UCSD-AML1 (cell line): Measurements from ENCODE around the gene PSMD4.

Source experiments
- DNase-seq: peaks from one replicate; lab custom pipeline; 2025; ENCODE audit not compliant: unreplicated experiment; lab: John Stamatoyannopoulos, UW

Gene PSMD4

DNA sequence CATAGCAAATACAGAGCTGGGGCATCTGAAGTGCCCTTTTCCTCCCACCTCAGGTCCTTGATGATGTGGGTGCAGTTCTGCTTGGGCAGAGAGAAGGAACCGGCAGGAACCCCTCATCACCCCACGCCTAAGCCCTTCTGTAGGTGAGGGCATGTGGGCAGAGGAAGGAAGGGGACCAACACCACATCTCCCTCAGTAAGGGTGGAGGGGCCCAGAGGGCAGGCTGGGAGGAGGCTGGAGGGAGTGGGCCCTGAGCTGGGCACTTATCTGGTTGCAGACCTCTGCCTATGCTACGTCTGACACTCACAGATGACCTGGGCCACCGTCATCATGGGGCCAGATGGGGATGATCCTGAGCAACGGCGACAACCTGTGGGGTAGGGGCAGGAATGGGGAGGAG lies 38.6 kb downstream of the PSMD4 start:
- no peak for DNase-seq

DNA sequence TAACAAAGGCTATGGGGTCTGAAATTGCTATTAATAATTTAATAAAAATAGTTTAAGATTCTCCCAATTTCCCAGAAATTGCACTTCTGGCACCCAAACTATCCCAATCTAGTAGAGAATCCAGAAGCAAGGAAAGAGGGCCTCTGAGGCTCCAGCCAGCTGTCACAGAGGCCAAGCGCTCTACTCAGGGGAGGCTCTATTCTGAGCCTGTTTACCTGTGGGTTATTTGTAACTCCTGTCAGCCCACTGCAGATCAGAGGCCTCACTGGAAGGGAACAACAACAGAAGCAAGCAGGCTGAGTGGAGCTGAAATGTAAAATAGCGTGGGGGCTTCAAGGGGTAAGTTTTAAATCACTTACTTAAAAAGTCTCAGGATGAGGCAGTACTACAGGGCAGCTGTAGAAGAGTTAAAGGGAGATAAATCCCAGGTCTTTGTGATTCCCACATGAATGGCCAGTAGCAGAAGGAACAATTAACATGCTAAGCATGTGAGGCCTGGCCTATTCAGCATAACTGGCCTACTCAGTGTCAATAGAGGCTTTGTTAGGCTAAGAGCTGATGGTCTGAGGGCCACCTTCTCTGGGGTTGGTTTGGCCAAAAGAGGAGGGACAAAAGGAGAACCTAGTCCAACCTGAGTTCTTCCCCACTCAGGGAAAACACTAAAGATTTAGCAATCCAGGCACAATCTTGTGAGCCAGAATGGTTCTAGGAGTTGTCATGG lies 40.4 kb downstream of the PSMD4 start:
- no peak for DNase-seq

DNA sequence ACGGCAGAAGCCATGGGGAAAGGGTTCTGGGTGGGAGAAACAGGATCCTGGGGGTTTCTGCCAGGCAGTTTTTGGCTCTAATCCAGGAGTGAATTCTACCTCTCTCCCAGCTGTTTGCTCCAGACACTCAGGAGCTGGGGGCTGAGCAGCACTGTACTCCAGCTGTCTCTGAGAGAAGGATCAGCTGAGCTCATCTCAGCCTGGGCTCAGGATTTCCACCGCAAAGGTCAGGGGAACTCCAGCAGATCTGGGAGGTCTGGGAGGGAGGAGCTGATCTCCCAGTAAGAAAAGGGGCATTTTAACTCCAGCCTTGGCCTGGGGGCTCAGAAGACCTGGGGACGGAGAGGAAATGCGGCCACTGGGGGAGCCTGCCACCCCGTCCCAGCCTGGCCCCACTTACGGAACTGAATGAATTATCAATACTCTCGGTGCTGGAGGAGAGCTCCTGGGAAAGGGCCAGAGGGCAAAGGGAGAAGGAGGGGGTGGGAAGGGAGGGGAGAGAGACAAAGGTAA lies 55.3 kb downstream of the PSMD4 start:
- DNase-seq: no peak

GRCh38 chr1:151311011-151311410 lies 56.5 kb downstream of the PSMD4 start:
- DNase-seq: no peak

GRCh38 chr1:151311589-151312331 lies 57.2 kb downstream of the PSMD4 start:
- DNase-seq: no peak

DNA sequence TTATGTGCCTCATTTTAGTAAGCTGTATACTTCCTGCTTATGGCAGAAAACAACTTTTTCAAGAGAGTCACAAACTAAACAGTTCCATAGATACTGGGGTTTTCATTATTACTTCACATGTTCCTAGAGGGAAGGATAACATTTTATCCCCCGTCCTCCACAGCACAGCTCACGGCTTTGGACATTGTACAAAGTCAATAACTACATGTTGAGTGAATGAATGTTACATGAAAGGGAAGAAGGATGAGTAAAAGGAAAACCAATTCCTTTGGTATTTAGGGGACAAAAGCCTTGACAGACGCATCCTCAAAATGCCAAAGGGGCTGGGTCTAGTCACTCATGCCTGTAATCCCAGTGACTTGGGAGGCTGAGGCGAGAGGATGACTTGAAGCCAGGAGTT lies 57.9 kb downstream of the PSMD4 start:
- no peak for DNase-seq

DNA sequence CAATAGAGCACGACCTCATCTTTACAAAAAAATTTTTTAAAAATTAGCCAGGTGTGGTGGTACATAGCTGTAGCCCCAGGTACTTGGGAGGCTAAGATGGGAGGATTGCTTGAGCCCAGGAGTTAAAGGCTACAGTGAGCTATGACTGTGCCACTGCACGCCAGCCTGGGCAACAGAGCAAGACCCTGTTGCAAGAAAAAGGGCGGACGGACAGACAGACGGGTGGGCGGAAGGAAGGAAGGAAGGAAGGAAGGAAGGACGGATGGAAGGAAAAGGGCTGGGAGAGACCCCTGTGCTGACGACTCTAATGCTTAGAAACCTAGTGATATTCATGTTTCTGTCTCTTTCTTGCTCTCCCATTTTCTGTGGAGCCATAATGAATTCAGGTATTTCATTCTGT lies 58.3 kb downstream of the PSMD4 start:
- no peak for DNase-seq

GRCh38 chr1:151313501-151313900 lies 59.0 kb downstream of the PSMD4 start:
- no peak for DNase-seq

DNA sequence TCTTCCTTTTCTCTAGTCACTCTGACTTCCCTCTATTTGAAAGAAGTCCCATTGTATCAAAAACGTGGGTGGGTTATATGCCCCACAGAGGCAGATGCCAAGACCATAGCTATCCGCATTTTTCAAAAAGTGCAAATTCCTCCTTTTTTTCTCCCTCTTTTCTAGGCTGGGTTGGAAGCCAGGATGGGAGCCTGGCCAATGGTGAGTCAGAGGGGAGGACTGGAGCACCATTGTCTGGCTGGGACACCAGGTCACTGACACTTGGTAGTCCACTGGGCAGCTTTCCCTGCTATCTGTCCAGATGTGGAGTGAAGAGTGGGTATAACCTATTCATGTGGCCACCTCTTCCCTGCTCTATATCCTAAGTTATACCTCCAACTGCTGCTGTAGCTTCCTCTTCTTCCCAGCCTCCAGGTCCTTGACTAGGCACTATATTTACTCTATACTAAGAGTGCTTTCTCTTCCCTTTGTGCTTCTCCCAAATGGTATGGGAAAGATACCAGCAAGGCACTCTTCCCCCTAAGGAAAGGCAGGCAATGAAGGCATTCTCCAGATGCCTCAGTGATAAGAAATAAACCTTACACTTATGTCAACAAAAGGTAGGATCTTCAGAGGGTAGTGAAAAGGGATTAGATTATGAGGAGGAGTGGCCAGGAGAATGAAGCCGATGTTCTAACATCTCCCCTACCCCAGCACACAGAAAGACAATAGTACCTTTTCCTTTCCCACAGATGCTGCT lies 59.8 kb downstream of the PSMD4 start:
- no peak for DNase-seq

DNA sequence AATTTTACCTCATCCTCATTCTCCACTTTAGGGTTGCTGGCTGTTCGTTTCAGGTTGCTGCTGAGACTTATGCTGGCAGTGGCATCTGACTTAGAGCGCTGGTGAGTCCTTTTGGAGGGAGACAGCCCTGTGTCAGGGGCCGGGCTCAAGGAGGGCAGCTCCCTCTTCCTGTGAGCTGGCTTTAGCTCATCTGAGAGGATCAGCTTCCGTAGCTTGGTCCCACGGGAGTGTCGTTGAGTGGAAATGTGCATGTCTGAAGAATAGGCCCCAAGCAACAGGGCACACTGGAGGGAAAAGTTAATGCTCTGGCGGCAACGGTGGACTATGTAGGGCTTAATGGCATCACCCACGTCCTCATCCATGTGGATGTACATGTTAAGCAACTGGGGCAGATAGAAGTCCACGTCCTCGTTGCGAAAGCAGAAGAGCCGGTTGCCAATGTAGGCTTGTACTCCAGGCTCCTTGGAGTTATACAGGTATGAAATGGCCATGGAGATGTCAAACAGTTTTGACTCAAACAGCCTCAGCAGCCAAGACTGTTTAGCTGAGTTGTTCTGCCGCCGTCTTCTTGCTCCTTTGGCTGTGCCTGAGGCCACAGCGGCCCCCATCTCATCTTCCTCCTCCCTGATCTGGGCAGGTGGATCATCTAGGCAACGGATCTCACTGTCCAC lies 61.2 kb downstream of the PSMD4 start:
- DNase-seq: no peak
